ENCODE results near the gene DSG2.
"Not testable (repeated sequence)": the region's sequence is repeated elsewhere in the genome, so short reads cannot be mapped to it uniquely, and the experiment has no call there.

DSG2 gene

DNA sequence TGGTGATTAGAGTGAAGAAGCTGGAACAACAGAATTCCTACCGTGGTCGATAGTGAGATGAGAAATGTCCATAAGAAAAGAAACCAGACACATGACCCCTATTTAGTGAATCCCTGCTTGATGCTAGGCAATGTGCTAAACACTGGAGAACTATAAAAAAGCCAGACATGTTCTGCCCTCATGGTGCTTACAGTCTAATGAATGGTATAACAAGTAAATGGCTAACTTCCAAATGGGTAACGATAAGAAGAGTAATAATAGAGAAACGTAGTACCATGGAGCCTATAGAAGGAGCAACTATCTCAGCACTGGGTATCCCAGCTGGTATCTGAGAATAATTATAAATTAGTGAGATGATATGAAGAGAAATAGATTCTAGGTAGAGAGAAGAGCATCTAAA, 5.0 kb downstream of the DSG2 start:
- no peak for DNase-seq

GRCh38 chr18:31504455-31505147, 6.6 kb downstream of the DSG2 start:
- no peak for DNase-seq

- DNase-seq, result no peak
Measured at GRCh38 chr18:31505156-31505555, 7.2 kb downstream of the DSG2 start.

- DNase-seq, result no peak
Measured at GRCh38 chr18:31506024-31506742, 8.2 kb downstream of the DSG2 start.

- not testable (repeated sequence) for DNase-seq
Measured at GRCh38 chr18:31507124-31507523, 9.1 kb downstream of the DSG2 start.

DNA sequence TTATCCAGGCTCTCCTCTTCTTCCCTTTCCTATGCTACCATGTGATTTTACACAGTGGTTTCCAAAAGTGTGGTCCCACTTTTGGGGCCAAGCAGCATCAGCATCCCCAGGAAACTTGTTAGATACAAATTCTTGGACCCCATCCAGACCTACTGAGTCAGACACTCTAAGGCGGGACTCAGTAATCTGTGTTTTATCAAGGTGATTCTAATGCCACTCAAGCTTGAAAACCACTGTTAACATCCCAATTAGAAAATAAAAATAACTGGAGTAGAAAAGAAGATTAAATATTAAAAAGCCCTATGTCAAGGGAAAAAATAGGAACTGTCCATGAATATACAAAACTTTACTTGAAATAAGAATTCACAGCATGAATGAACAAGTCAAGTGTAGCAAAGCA, 10.8 kb downstream of the DSG2 start:
- DNase-seq, result no peak

DNA sequence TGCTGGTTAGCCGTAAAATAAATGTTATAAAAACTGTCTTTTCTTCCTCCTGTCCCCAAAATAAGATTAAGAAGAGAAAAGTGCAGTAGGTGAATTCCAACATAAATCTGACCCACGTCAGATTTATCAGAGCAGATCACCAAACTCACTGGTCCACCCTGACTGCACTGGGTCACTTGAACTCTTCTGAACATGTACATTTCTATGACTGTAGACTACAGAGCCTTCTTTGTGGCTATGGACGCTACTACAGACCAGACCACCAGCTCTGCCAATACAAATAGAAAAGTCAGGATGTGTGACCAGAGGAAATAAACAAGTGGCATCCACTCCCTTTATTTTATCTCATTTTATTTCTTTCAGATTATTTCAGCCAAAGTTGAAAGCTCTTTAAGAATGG, 11.6 kb downstream of the DSG2 start:
- no peak for DNase-seq

GRCh38 chr18:31510319-31510718, 12.3 kb downstream of the DSG2 start:
- no peak for DNase-seq

GRCh38 chr18:31511098-31511497, 13.1 kb downstream of the DSG2 start:
- no peak for DNase-seq

- no peak for DNase-seq
Measured at GRCh38 chr18:31512203-31512764, 14.3 kb downstream of the DSG2 start.

DNA sequence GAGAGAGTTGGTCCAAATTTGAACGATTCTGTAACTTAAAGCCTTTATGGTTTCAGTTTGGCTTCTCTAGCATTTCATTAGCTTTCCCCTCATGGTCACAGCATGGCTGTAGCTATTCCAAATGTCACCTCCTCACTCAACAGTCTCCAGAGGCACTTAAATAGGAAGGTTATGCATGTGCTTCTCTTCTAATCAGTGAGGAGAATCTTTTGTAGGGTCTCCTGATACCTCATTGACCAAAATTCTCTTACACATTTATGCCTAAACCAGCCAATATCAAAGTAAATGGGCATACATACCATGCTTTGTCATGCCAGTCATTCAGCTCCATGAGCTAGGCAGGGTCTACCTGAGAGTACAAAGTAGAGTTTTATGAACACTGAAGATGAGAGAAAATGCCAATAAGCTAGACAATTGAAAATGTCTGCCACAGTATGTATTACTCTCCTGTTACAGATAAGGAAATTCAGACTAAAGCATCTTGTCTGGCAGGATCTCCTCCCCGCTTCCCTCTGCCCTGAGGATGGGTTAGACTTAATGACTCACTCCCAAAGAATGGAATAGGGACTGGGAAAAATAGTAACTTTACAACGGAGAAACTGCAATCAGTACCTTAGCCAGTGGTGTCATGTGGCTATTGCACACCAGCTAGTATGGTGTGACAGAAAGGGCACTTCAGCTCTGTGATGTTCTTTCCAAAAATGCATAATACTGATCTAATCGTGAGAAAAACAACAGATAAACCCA, 15.4 kb downstream of the DSG2 start:
- no peak for DNase-seq

GRCh38 chr18:31516437-31516836, 18.5 kb downstream of the DSG2 start:
- no peak for DNase-seq

DNA sequence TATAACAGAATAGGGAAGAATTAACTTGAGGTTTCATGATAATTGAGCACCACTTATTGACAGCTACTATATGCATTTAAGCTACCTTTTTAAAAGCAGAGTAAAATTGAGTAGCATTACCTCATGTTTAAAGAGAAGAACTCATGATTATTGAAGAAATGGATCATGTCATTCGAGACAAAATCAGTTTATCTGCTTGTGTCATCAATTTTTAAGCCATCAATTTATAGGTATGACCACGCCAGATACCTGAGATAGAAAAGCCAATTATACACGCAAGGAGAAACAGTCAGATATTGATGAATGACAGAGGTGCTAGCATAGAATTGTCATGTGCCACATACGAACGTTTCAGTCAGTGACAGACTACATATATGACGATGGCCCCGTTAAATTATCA, 28.4 kb downstream of the DSG2 start:
- DNase-seq, result no peak

- DNase-seq, result no peak
Measured at GRCh38 chr18:31533236-31533635, 35.3 kb downstream of the DSG2 start.

GRCh38 chr18:31538837-31539236, 40.9 kb downstream of the DSG2 start:
- DNase-seq, result no peak

DNA sequence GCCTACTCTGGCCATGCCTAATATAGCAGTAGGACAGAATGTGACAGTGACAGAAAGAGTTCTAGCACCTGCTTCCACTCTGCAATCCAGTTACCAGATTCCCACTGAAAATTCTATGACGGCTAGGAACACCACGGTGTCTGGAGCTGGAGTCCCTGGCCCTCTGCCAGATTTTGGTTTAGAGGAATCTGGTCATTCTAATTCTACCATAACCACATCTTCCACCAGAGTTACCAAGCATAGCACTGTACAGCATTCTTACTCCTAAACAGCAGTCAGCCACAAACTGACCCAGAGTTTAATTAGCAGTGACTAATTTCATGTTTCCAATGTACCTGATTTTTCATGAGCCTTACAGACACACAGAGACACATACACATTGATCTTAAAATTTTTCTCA, 48.5 kb downstream of the DSG2 start:
- DNase-seq, result no peak

DNA sequence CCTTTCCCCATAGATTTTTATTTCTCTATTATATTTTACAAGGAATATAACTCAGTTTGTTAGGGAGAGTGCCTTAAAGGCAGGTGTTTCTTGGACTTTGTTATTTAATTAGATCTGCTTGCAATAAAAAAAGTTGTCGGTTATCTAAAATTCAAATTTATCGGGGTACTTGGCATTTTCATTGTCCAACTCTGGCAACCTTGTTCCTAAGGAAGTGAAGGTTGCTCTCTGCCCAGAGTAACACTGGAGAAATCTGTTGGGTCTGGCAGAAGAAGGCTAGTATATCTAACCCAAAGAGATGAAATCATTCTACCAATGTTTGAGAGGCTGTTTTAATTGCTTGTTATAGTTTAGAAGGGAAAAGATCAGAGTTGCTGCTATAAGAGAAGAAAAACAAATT, 50.9 kb downstream of the DSG2 start:
- no peak for DNase-seq

GRCh38 chr18:31549416-31549815, 51.4 kb downstream of the DSG2 start:
- no peak for DNase-seq

GRCh38 chr18:31551883-31552282, 53.9 kb downstream of the DSG2 start:
- no peak for DNase-seq

- DNase-seq, result no peak
Measured at GRCh38 chr18:31553800-31554199, 55.8 kb downstream of the DSG2 start.

- DNase-seq, result no peak
Measured at GRCh38 chr18:31554776-31555175, 56.8 kb downstream of the DSG2 start.

- peak; percentile 4 for DNase-seq
Measured at GRCh38 chr18:31555971-31556747, 58.2 kb downstream of the DSG2 start.

GRCh38 chr18:31557446-31557845, 59.5 kb downstream of the DSG2 start:
- DNase-seq, result no peak
